ENCODE measurements around the gene TRIM45. TPM values are rescaled to one million over a fixed set of nuclear protein-coding genes. Genes with fewer than 3 reads are reported as not detected.
A peak's percentile ranks its signal among the peaks of the same experiment; 100 is the strongest.
"Not testable (repeated sequence)": the region's sequence is repeated elsewhere in the genome, so short reads cannot be mapped to it uniquely, and the experiment has no call there.

Gene TRIM45
- total RNA-seq, 2 experiments from 2014 or later: 0.25 to 0.88 TPM

- ATAC-seq (ENCODE audit: poor library complexity): no peak
Measured at GRCh38 chr1:117123274-117123673, 1.7 kb upstream of the TRIM45 start.

GRCh38 chr1:117122330-117123025 is 929 bp upstream of the TRIM45 start:
- no peaks in the 10 kb centered on the region for H3K9me3 Mint-ChIP-seq
- Histone ChIP-seq H3K4me1 (ENCODE audit: insufficient read depth, low read length) (peaks cover 17% of the 10 kb centered on the region), H3K4me3 (ENCODE audit: low read length) (peak overlapping the region; percentile 93), H3K36me3 (ENCODE audit: insufficient read depth, low read length) (no peaks in the 10 kb centered on the region), H3K9me3 (ENCODE audit: control insufficient read depth in 1 of 2, insufficient read depth in 1 of 2, low read length in 2 of 2) (no peaks in the 10 kb centered on the region), H3K27ac (ENCODE audit: low read depth in 1 of 2, low read length in 2 of 2) (no peak overlapping the region), H3K27me3 (ENCODE audit: control insufficient read depth in 1 of 2, insufficient read depth in 2 of 2, low read length in 2 of 2) (peaks cover 0 to 4% of the 10 kb centered on the region in 2 experiments)
- ChIA-PET POLR2A (no interaction called here), CTCF (interaction anchor here (0.6 to 2.2 kb wide), 8 partner anchors 13 to 244 kb away, joined by 3 to 8 read pairs (median 3); no protein-coding TSS in a partner anchor)
- H3K27ac Mint-ChIP-seq: no peak overlapping the region
- peaks cover 9% of the 10 kb centered on the region for H3K4me1 Mint-ChIP-seq (ENCODE audit: low read depth)
- H3K27me3 Mint-ChIP-seq: peaks cover 9% of the 10 kb centered on the region
- ATAC-seq (ENCODE audit: poor library complexity) (no peak), DNase-seq (no peak)
- H3K4me3 Mint-ChIP-seq: peak overlapping the region; percentile 87
- intact Hi-C loops (cut with DNase I, micrococcal nuclease): loop anchor here in 1 of 2 experiments (5.0 to 10.0 kb wide), 2 partner anchors 482 to 635 kb away; partner anchors contain the start of gene TENT5C
- H3K36me3 Mint-ChIP-seq (ENCODE audit: low read depth): no peaks in the 10 kb centered on the region
- TF ChIP-seq CTCF (IDR thresholded peaks at IDR 0.05): peak; percentile 33

More at GRCh38 chr1:117123274-117123673, 1.7 kb upstream of the TRIM45 start:
- CTCF ChIA-PET: interaction anchor here (1.1 to 2.2 kb wide), 3 partner anchors 53 to 245 kb away, joined by 3 to 8 read pairs (median 5); no protein-coding TSS in a partner anchor
- Mint-ChIP-seq H3K27ac (no peak overlapping the region), H3K4me3 (no peak overlapping the region), H3K4me1 (ENCODE audit: low read depth) (peaks cover 9% of the 10 kb centered on the region), H3K27me3 (peaks cover 9% of the 10 kb centered on the region), H3K36me3 (ENCODE audit: low read depth) (no peaks in the 10 kb centered on the region), H3K9me3 (no peaks in the 10 kb centered on the region)
- Histone ChIP-seq H3K27ac (ENCODE audit: low read depth in 1 of 2, low read length in 2 of 2) (no peak overlapping the region), H3K4me3 (ENCODE audit: low read length) (no peak overlapping the region), H3K36me3 (ENCODE audit: insufficient read depth, low read length) (no peaks in the 10 kb centered on the region), H3K27me3 (ENCODE audit: control insufficient read depth in 1 of 2, insufficient read depth in 2 of 2, low read length in 2 of 2) (peaks cover 0 to 4% of the 10 kb centered on the region in 2 experiments), H3K4me1 (ENCODE audit: insufficient read depth, low read length) (peaks cover 17% of the 10 kb centered on the region), H3K9me3 (ENCODE audit: control insufficient read depth in 1 of 2, insufficient read depth in 1 of 2, low read length in 2 of 2) (no peaks in the 10 kb centered on the region)
- no peak for DNase-seq
- no peak for TF ChIP-seq CTCF (IDR thresholded peaks at IDR 0.05)
- intact Hi-C loops (cut with DNase I, micrococcal nuclease): loop anchor here in 1 of 2 experiments (5.0 to 10.0 kb wide), 2 partner anchors 482 to 634 kb away; partner anchors contain the start of gene TENT5C
- POLR2A ChIA-PET: no interaction called here

GRCh38 chr1:117120774-117121588 is 568 bp downstream of the TRIM45 start:
- Mint-ChIP-seq H3K27ac (no peak overlapping the region), H3K4me1 (ENCODE audit: low read depth) (peaks cover 9% of the 10 kb centered on the region), H3K36me3 (ENCODE audit: low read depth) (no peaks in the 10 kb centered on the region), H3K4me3 (peak overlapping the region; percentile 87), H3K9me3 (no peaks in the 10 kb centered on the region), H3K27me3 (peaks cover 4% of the 10 kb centered on the region)
- H3K36me3 ChIP-seq (ENCODE audit: insufficient read depth, low read length): no peaks in the 10 kb centered on the region
- no peaks in the 10 kb centered on the region for H3K27me3 ChIP-seq (ENCODE audit: control insufficient read depth in 1 of 2, insufficient read depth in 2 of 2, low read length in 2 of 2)
- H3K4me3 ChIP-seq (ENCODE audit: low read length): peak overlapping the region; percentile 93
- TF ChIP-seq CTCF (IDR thresholded peaks at IDR 0.05): no peak
- ChIA-PET CTCF (no interaction called here), POLR2A (interaction anchor here (1.3 kb wide), 1 partner anchor 61 kb away, joined by 5 read pairs; the partner anchor contains the start of gene TTF2)
- no peak overlapping the region for H3K27ac ChIP-seq (ENCODE audit: low read depth in 1 of 2, low read length in 2 of 2)
- ATAC-seq (ENCODE audit: poor library complexity) (no peak), DNase-seq (peak in 4 of 14 experiments; percentile 4 to 35 (median 26))
- peaks cover 17% of the 10 kb centered on the region for H3K4me1 ChIP-seq (ENCODE audit: insufficient read depth, low read length)
- intact Hi-C loops (cut with DNase I, micrococcal nuclease): loop anchor here in 1 of 2 experiments (2.0 to 10.0 kb wide), 3 partner anchors 60 to 636 kb away; partner anchors contain the start of genes TENT5C and TTF2
- no peaks in the 10 kb centered on the region for H3K9me3 ChIP-seq (ENCODE audit: control insufficient read depth in 1 of 2, insufficient read depth in 1 of 2, low read length in 2 of 2)

GRCh38 chr1:117119144-117119543 is 2.4 kb downstream of the TRIM45 start:
- POLR2A ChIA-PET: not testable (repeated sequence)

More at GRCh38 chr1:117119144-117119543, 2.4 kb downstream of the TRIM45 start:
- H3K9me3 ChIP-seq (ENCODE audit: control insufficient read depth in 1 of 2, insufficient read depth in 1 of 2, low read length in 2 of 2); H3K27ac ChIP-seq (ENCODE audit: low read depth in 1 of 2, low read length in 2 of 2); H3K4me3 Mint-ChIP-seq; H3K4me3 ChIP-seq (ENCODE audit: low read length); H3K27me3 ChIP-seq (ENCODE audit: control insufficient read depth in 1 of 2, insufficient read depth in 2 of 2, low read length in 2 of 2); H3K9me3 Mint-ChIP-seq; CTCF ChIA-PET; DNase-seq; ATAC-seq (ENCODE audit: poor library complexity); H3K36me3 Mint-ChIP-seq (ENCODE audit: low read depth); H3K27me3 Mint-ChIP-seq; H3K27ac Mint-ChIP-seq; H3K36me3 ChIP-seq (ENCODE audit: insufficient read depth, low read length); intact Hi-C loops (cut with DNase I, micrococcal nuclease): not testable (repeated sequence)
- peaks cover 17% of the 10 kb centered on the region for H3K4me1 ChIP-seq (ENCODE audit: insufficient read depth, low read length)
- H3K4me1 Mint-ChIP-seq (ENCODE audit: low read depth): peaks cover 19% of the 10 kb centered on the region

All from CD4-positive, alpha-beta T cell (primary cell).